GM12878 (cell line): ENCODE measurements around the gene DLST. TPM values are rescaled to one million over a fixed set of nuclear protein-coding genes. Genes with fewer than 3 reads are reported as not detected.

Source experiments
- ATAC-seq: fragments of 200-7000 bp; cut with Tn5 transposase; 3 replicates; pipeline ENCODE4 v1.9.1; 2020; ENCODE audit warnings: mild to moderate bottlenecking, moderate library complexity
- BruUV-seq: library from RNA; stranded (reverse); fragments of 400-500 nt; replicated peaks from 2 replicates; lab custom pipeline; 2021; lab: Mats Ljungman, UMichigan
- CTCF ChIA-PET: fragments of 300-600 bp; sonication (Branson Sonifier 250); formaldehyde crosslinking; extraction: SDS; loops from one replicate; lab custom pipeline; 2021; ENCODE audit warnings: inconsistent platforms; lab: Yijun Ruan, JAX
- POLR2A ChIA-PET: fragments of 350-600 bp; formaldehyde crosslinking; extraction: SDS; loops from one replicate; lab custom pipeline; 2021; ENCODE audit warnings: inconsistent platforms; lab: Charles Lee
- RAD21 ChIA-PET: fragments of 300-600 bp; sonication (Branson Sonifier 250); formaldehyde crosslinking; loops from one replicate; lab custom pipeline; 2023; ENCODE audit warnings: antibody characterized with exemption; ENCODE audit not compliant: unreplicated experiment; lab: Charles Lee
- SMC1A ChIA-PET: fragments of 300-600 bp; sonication (Branson Sonifier 250); formaldehyde crosslinking; loops from one replicate; lab custom pipeline; 2023; ENCODE audit not compliant: unreplicated experiment, uncharacterized antibody; lab: Charles Lee
- DNase-seq: peaks from one replicate; pipeline ENCODE4 v3.0.0-alpha.2; 2011; ENCODE audit warnings: low read depth, low spot score
- FAIRE-seq: peaks from 3 replicates; lab custom pipeline; 2011; peaks lifted over from hg19 to GRCh38; lab: Jason Lieb, UNC
- H2AFZ ChIP-seq: 2 replicates; pipeline ENCODE4 v1.6.0; 2011; ENCODE audit warnings: low read depth, low read length, control low read depth; ENCODE audit not compliant: control insufficient read depth
- H3K27ac ChIP-seq: 2 replicates; pipeline ENCODE4 v1.5.1; 2011; ENCODE audit warnings: control low read depth; ENCODE audit not compliant: control insufficient read depth, insufficient read depth
- H3K27me3 ChIP-seq, 2 experiments: replicated peaks in 1 of 2; 2 replicates each; pipeline versions ENCODE4 v1.6.0 to v1.6.1; 2011; ENCODE audit warnings: low read length in 1 of 2; ENCODE audit not compliant: control insufficient read depth in 2 of 2, insufficient read depth in 2 of 2
- H3K36me3 ChIP-seq, 2 experiments: 2 replicates each; pipeline ENCODE4 v1.5.1; 2011; ENCODE audit warnings: low read length in 1 of 2; ENCODE audit not compliant: control insufficient read depth in 2 of 2, insufficient read depth in 2 of 2
- H3K4me1 ChIP-seq: 2 replicates; pipeline ENCODE4 v1.6.1; 2011; ENCODE audit warnings: mild to moderate bottlenecking, low read length, moderate library complexity, mixed read lengths; ENCODE audit not compliant: control insufficient read depth, insufficient read depth
- H3K4me2 ChIP-seq: 2 replicates; pipeline ENCODE4 v1.6.0; 2011; ENCODE audit warnings: control low read depth; ENCODE audit not compliant: control insufficient read depth, insufficient read depth
- H3K4me3 ChIP-seq: fragments of 200-600 bp; sonication (generic); 2 replicates; pipeline ENCODE4 v1.5.1; 2016
- H3K79me2 ChIP-seq: 2 replicates; pipeline ENCODE4 v1.6.0; 2011; ENCODE audit warnings: low read length; ENCODE audit not compliant: control insufficient read depth, insufficient read depth
- H3K9ac ChIP-seq: 2 replicates; pipeline ENCODE4 v1.8.0; 2011; ENCODE audit warnings: low read length, control low read depth, mixed read lengths; ENCODE audit not compliant: control insufficient read depth, insufficient read depth
- H3K9me3 ChIP-seq: replicated peaks from 3 replicates; pipeline ENCODE4 v1.5.1; 2011; ENCODE audit warnings: mild to moderate bottlenecking, low read length; ENCODE audit not compliant: control insufficient read depth, insufficient read depth
- H4K20me1 ChIP-seq: 2 replicates; pipeline ENCODE4 v1.6.0; 2011; ENCODE audit not compliant: control insufficient read depth, insufficient read depth
- EGR1 ChIP-seq, 2 experiments: IDR thresholded peaks; 1 replicate in 1 of 2; 2 replicates in 1 of 2; pipeline ENCODE4 v1.6.1; 2011 to 2012; ENCODE audit warnings: low read depth in 2 of 2, low read length in 2 of 2, borderline replicate concordance in 1 of 2, mild to moderate bottlenecking in 1 of 2, moderate library complexity in 1 of 2
- LARP7 ChIP-seq: fragments of 450-650 bp; IDR thresholded peaks from 2 replicates; pipeline ENCODE4 v1.6.1; 2017; ENCODE audit warnings: mild to moderate bottlenecking
- POLR2A ChIP-seq: IDR thresholded peaks from 2 replicates; pipeline ENCODE4 v1.6.1; 2011; ENCODE audit warnings: low read depth, mild to moderate bottlenecking, low read length
- SMARCA5 ChIP-seq: fragments of 450-650 bp; IDR thresholded peaks from 2 replicates; pipeline ENCODE4 v1.6.1; 2017; ENCODE audit warnings: mild to moderate bottlenecking
- WGBS: methylation state at CpG from one replicate; pipeline ENCODE4 v1.1.6; 2016; ENCODE audit warnings: low lambda C conversion rate; ENCODE audit not compliant: insufficient replicate concordance, insufficient coverage; ENCODE audit errors: missing lambda C conversion rate; 5-methylcytosine and 5-hydroxymethylcytosine counted together
- in situ Hi-C: fragments of 300-500 bp; cut with MboI; formaldehyde crosslinking; loops from 9 replicates; pipeline ENCODE4 v1.14.3; 2018; ENCODE audit warnings: mixed read lengths
- intact Hi-C: fragments of 100-400 bp; cut with micrococcal nuclease; formaldehyde crosslinking; loops from one replicate; pipeline ENCODE4 v1.14.2; 2022; ENCODE audit not compliant: unreplicated experiment
- polyA plus RNA-seq, 11 experiments: library from polyadenylated mRNA; depleted of rRNA in 4 of 11; unstranded in 6 of 11; stranded (reverse) in 5 of 11; fragments of >200 nt; fragmentation: Nextera tagmentation in 4 of 11; fragmentation: Illumina TruSeq in 1 of 11; extraction: Ambion mirVana in 4 of 11; extraction: Trizol in 1 of 11; gene quantifications; 1 replicate in 1 of 11; 2 replicates in 10 of 11; pipeline versions ENCODE4 v1.2.1 to v1.2.3, GENCODE V29; 2011 to 2016; ENCODE audit warnings: inconsistent platforms in 2 of 11, missing spikeins in 2 of 11, low read depth in 1 of 11
- total RNA-seq, 4 experiments: library from RNA; depleted of rRNA in 3 of 4; stranded (reverse); fragments of >200 nt in 3 of 4; fragmentation: Illumina TruSeq in 1 of 4; extraction: Trizol in 1 of 4; gene quantifications; 2 replicates each; pipeline versions ENCODE4 v1.2.1 to v1.2.3, GENCODE V29; 2013 to 2021
- TF ChIP-seq, protein P1 (sequence below): fragments of 450-650 bp; IDR thresholded peaks from 2 replicates; pipeline ENCODE4 v1.6.1; 2017; ENCODE audit warnings: low read depth, mild to moderate bottlenecking, moderate library complexity
- TF ChIP-seq, protein P2 (sequence below): fragments of 450-650 bp; IDR thresholded peaks from 2 replicates; pipeline ENCODE4 v1.6.1; 2016; ENCODE audit warnings: mild to moderate bottlenecking

DLST gene
- total and polyA plus RNA-seq, 10 of the 15 experiments (the other 5 are each of a cell fraction or from before 2014, with no cell fraction given) = 2.9 to 141 (median 67.7) TPM

DNA sequence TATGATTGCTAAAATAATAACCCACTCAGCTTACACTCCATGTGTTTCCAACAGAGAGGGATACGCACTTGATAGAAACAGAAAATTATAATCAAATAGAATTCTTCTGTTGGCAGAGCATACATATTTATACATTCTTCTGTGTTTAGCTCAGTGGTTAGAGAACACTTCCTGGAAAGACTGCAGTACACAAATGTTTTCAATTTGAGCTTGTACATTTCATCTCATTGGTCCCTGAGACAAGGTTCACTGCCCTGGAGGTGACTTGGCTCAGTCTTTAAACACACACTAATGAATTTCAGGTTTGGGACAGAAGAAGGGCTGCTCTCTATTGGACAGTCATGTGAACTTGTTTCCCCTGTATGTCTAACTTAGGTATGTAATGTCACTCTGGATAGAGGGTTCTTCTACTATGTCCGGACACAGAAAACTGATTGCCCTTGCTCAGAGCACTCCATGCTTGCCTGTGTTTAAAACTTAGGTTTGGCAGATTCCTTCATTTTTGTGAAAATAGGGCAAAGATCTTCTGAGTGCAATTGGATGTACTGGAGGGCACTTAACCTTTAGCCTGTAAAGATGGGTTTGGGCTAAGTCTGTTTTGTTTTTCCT, 28.7 kb upstream of the DLST start:
- Histone ChIP-seq H3K27me3 (no peaks in the 10 kb centered on the region), H3K27ac (no peak overlapping the region), H3K4me1 (no peaks in the 10 kb centered on the region), H3K79me2 (no peaks in the 10 kb centered on the region), H4K20me1 (no peaks in the 10 kb centered on the region), H3K36me3 (no peaks in the 10 kb centered on the region), H3K4me2 (no peak overlapping the region), H3K9ac (no peak overlapping the region), H3K4me3 (no peak overlapping the region), H2AFZ (no peak overlapping the region), H3K9me3 (no peaks in the 10 kb centered on the region)
- DNase-seq = no peak
- no peak for FAIRE-seq
- peak; percentile 32 for ATAC-seq
- WGBS = 93% methylated on average over 2 of the region's 2 CpGs
- ChIA-PET SMC1A (interaction anchor here (1.3 to 3.0 kb wide), 5 partner anchors 8 to 244 kb away, joined by 3 to 16 read pairs (median 4); no protein-coding TSS in a partner anchor), POLR2A (interaction anchor here (0.6 to 1.6 kb wide), 2 partner anchors 53 to 72 kb away, joined by 3 read pairs; no protein-coding TSS in a partner anchor), RAD21 (interaction anchor here (0.8 to 1.6 kb wide), 3 partner anchors 17 to 244 kb away, joined by 3 to 7 read pairs (median 5); no protein-coding TSS in a partner anchor), CTCF (interaction anchor here (0.7 to 13.8 kb wide), 8 partner anchors 8 to 450 kb away, joined by 3 to 552 read pairs (median 16); partner anchors contain the start of genes DLST and PROX2)
- BruUV-seq = no TSS peak
- intact Hi-C loops (no loop called here), in situ Hi-C loops (loop anchor here (5.0 kb wide), 1 partner anchor 239 kb away; no protein-coding TSS in a partner anchor)
- TF ChIP-seq SMARCA5 (no peak), POLR2A (no peak), EGR1 (IDR thresholded peaks at IDR 0.05; ENCODE audit: borderline replicate concordance in 1 of 2, low read depth in 2 of 2, low read length in 2 of 2) (no peak), LARP7 (no peak)
- TF ChIP-seq, protein P1, sequence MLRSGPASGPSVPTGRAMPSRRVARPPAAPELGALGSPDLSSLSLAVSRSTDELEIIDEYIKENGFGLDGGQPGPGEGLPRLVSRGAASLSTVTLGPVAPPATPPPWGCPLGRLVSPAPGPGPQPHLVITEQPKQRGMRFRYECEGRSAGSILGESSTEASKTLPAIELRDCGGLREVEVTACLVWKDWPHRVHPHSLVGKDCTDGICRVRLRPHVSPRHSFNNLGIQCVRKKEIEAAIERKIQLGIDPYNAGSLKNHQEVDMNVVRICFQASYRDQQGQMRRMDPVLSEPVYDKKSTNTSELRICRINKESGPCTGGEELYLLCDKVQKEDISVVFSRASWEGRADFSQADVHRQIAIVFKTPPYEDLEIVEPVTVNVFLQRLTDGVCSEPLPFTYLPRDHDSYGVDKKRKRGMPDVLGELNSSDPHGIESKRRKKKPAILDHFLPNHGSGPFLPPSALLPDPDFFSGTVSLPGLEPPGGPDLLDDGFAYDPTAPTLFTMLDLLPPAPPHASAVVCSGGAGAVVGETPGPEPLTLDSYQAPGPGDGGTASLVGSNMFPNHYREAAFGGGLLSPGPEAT = no peak
- TF ChIP-seq, protein P2, sequence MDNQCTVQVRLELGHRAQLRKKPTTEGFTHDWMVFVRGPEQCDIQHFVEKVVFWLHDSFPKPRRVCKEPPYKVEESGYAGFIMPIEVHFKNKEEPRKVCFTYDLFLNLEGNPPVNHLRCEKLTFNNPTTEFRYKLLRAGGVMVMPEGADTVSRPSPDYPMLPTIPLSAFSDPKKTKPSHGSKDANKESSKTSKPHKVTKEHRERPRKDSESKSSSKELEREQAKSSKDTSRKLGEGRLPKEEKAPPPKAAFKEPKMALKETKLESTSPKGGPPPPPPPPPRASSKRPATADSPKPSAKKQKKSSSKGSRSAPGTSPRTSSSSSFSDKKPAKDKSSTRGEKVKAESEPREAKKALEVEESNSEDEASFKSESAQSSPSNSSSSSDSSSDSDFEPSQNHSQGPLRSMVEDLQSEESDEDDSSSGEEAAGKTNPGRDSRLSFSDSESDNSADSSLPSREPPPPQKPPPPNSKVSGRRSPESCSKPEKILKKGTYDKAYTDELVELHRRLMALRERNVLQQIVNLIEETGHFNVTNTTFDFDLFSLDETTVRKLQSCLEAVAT = no peak
